H1 (cell line): ENCODE measurements around the gene STIM1. TPM values are rescaled to one million over a fixed set of nuclear protein-coding genes. Genes with fewer than 3 reads are reported as not detected.
"Not testable (repeated sequence)": the region's sequence is repeated elsewhere in the genome, so short reads cannot be mapped to it uniquely, and the experiment has no call there.

Experiments
- CTCF ChIA-PET: fragments of 300-600 bp; sonication (Branson Sonifier 250); formaldehyde crosslinking; loops from one replicate; lab custom pipeline; 2021; ENCODE audit not compliant: partially characterized antibody; lab: Charles Lee
- POLR2A ChIA-PET: fragments of 300-600 bp; sonication (Branson Sonifier 250); formaldehyde crosslinking; loops from one replicate; lab custom pipeline; 2021; ENCODE audit warnings: inconsistent platforms; ENCODE audit not compliant: partially characterized antibody; lab: Charles Lee
- DNase-seq, 2 experiments: peaks; one replicate each; pipeline versions ENCODE4 v3.0.0 to v3.0.0-alpha.2; 2010 to 2022; ENCODE audit warnings: low spot score in 2 of 2, low read depth in 1 of 2, mixed read lengths in 1 of 2
- FAIRE-seq: peaks from 2 replicates; lab custom pipeline; 2011; peaks lifted over from hg19 to GRCh38; lab: Jason Lieb, UNC
- H2AFZ ChIP-seq: 2 replicates; pipeline ENCODE4 v1.8.1; 2012; ENCODE audit warnings: low read length, inconsistent platforms
- H2AK5ac ChIP-seq: 2 replicates; pipeline ENCODE4 v1.6.1; 2013; ENCODE audit warnings: low read depth, low read length
- H2BK120ac ChIP-seq: replicated peaks from 2 replicates; pipeline ENCODE3; 2013; ENCODE audit warnings: low read depth, low read length, inconsistent platforms
- H2BK12ac ChIP-seq: 2 replicates; pipeline ENCODE4 v1.6.1; 2013; ENCODE audit warnings: low read depth, low read length
- H2BK15ac ChIP-seq: 2 replicates; pipeline ENCODE4 v1.6.1; 2013; ENCODE audit warnings: low read length
- H2BK20ac ChIP-seq: 2 replicates; pipeline ENCODE4 v1.6.1; 2013; ENCODE audit warnings: low read length
- H2BK5ac ChIP-seq: 2 replicates; pipeline ENCODE4 v1.6.1; 2013; ENCODE audit warnings: low read depth, low read length
- H3K14ac ChIP-seq: 2 replicates; pipeline ENCODE4 v1.6.1; 2013; ENCODE audit warnings: inconsistent platforms; ENCODE audit not compliant: insufficient read length
- H3K18ac ChIP-seq: 2 replicates; pipeline ENCODE4 v1.6.1; 2013; ENCODE audit warnings: low read length; ENCODE audit errors: extremely low read depth
- H3K23ac ChIP-seq: 2 replicates; pipeline ENCODE4 v1.6.1; 2013; ENCODE audit warnings: inconsistent platforms; ENCODE audit not compliant: insufficient read length
- H3K23me2 ChIP-seq: 2 replicates; pipeline ENCODE4 v1.6.1; 2013; ENCODE audit warnings: low read depth, low read length
- H3K27ac ChIP-seq: 2 replicates; pipeline ENCODE4 v1.6.1; 2011; ENCODE audit warnings: low read depth, low read length, inconsistent platforms
- H3K27me3 ChIP-seq, 4 experiments: replicated peaks in 1 of 4; 1 replicate in 1 of 4; 2 replicates in 3 of 4; pipeline versions ENCODE4 v1.6.1 to v1.8.1; 2011 to 2013; ENCODE audit warnings: low read length in 3 of 4, mild to moderate bottlenecking in 3 of 4, inconsistent platforms in 2 of 4, mixed read lengths in 2 of 4, moderate library complexity in 1 of 4; ENCODE audit not compliant: control insufficient read depth in 3 of 4, insufficient read depth in 3 of 4; ENCODE audit errors: extremely low read depth in 1 of 4
- H3K36me3 ChIP-seq, 4 experiments: 2 replicates each; pipeline versions ENCODE4 v1.6.1 to v1.8.1; 2011 to 2013; ENCODE audit warnings: mild to moderate bottlenecking in 4 of 4, low read length in 3 of 4, moderate library complexity in 2 of 4, control low read depth in 1 of 4, inconsistent platforms in 1 of 4; ENCODE audit not compliant: insufficient read depth in 4 of 4, control insufficient read depth in 2 of 4
- H3K4ac ChIP-seq: replicated peaks from 2 replicates; pipeline ENCODE3; 2013; ENCODE audit warnings: low read length, low read depth, mixed read lengths, inconsistent platforms; ENCODE audit not compliant: insufficient read length
- H3K4me1 ChIP-seq, 4 experiments: replicated peaks in 1 of 4; 1 replicate in 1 of 4; 2 replicates in 3 of 4; pipeline versions ENCODE4 v1.6.1 to v1.8.1; 2011 to 2013; ENCODE audit warnings: low read length in 3 of 4, inconsistent platforms in 2 of 4, mixed read lengths in 1 of 4; ENCODE audit not compliant: insufficient read depth in 4 of 4, control insufficient read depth in 3 of 4
- H3K4me2 ChIP-seq, 2 experiments: 2 replicates each; pipeline versions ENCODE4 v1.6.1 to v1.8.1; 2011 to 2013; ENCODE audit warnings: low read depth in 2 of 2, low read length in 2 of 2, control low read depth in 1 of 2, inconsistent platforms in 1 of 2, mild to moderate bottlenecking in 1 of 2; ENCODE audit not compliant: insufficient read depth in 1 of 2
- H3K4me3 ChIP-seq, 4 experiments: fragments of 200-600, 300-600 bp in 1 of 4; sonication (generic), shearing (Covaris generic), sonication (Bioruptor Twin) in 1 of 4; 2 replicates each; pipeline versions ENCODE4 v1.5.1 to v1.8.1; 2011 to 2016; ENCODE audit warnings: low read length in 4 of 4, low read depth in 3 of 4, control low read depth in 2 of 4, inconsistent platforms in 2 of 4, mild to moderate bottlenecking in 2 of 4, mixed read lengths in 1 of 4, moderate library complexity in 1 of 4; ENCODE audit not compliant: insufficient read depth in 2 of 4; ENCODE audit errors: extremely low read depth in 1 of 4
- H3K56ac ChIP-seq: replicated peaks from 2 replicates; pipeline ENCODE3; 2013; ENCODE audit warnings: low read depth, mild to moderate bottlenecking, mixed read lengths, low read length, inconsistent platforms; ENCODE audit not compliant: insufficient read length
- H3K79me1 ChIP-seq: 2 replicates; pipeline ENCODE4 v1.6.1; 2013; ENCODE audit warnings: low read depth, low read length, control low read depth
- H3K79me2 ChIP-seq, 2 experiments: 2 replicates each; pipeline versions ENCODE4 v1.6.1 to v1.8.1; 2012 to 2013; ENCODE audit warnings: low read length in 2 of 2, mild to moderate bottlenecking in 2 of 2, inconsistent platforms in 1 of 2; ENCODE audit not compliant: insufficient read depth in 2 of 2, control insufficient read depth in 1 of 2
- H3K9ac ChIP-seq, 4 experiments: replicated peaks in 1 of 4; 1 replicate in 1 of 4; 2 replicates in 3 of 4; pipeline versions ENCODE4 v1.6.1 to v1.8.1; 2011 to 2013; ENCODE audit warnings: low read depth in 3 of 4, low read length in 3 of 4, control low read depth in 2 of 4, mild to moderate bottlenecking in 2 of 4, moderate library complexity in 2 of 4, inconsistent platforms in 1 of 4; ENCODE audit errors: extremely low read depth in 1 of 4
- H3K9me3 ChIP-seq, 2 experiments: 2 replicates each; pipeline versions ENCODE4 v1.6.1 to v1.8.1; 2012 to 2013; ENCODE audit warnings: mild to moderate bottlenecking in 2 of 2, moderate library complexity in 2 of 2, control low read depth in 1 of 2, inconsistent platforms in 1 of 2, low read depth in 1 of 2, low read length in 1 of 2, mixed read lengths in 1 of 2; ENCODE audit not compliant: insufficient read depth in 2 of 2
- H4K20me1 ChIP-seq, 2 experiments: replicated peaks in 1 of 2; 2 replicates each; pipeline versions ENCODE3 to v1.8.1; 2011 to 2013; ENCODE audit warnings: inconsistent platforms in 2 of 2, low read length in 2 of 2, mild to moderate bottlenecking in 1 of 2; ENCODE audit not compliant: insufficient read depth in 2 of 2, control insufficient read depth in 1 of 2
- H4K5ac ChIP-seq: 2 replicates; pipeline ENCODE4 v1.6.1; 2013; ENCODE audit warnings: low read length, low read depth, mixed read lengths, inconsistent platforms; ENCODE audit not compliant: insufficient read length
- H4K8ac ChIP-seq: 2 replicates; pipeline ENCODE4 v1.8.0; 2013; ENCODE audit warnings: mild to moderate bottlenecking, moderate library complexity, low read length, inconsistent platforms; ENCODE audit not compliant: insufficient read depth; ENCODE audit errors: extremely low read depth
- H4K91ac ChIP-seq: replicated peaks from 2 replicates; pipeline ENCODE3; 2013; ENCODE audit warnings: low read length, mixed read lengths, inconsistent platforms; ENCODE audit not compliant: insufficient read length
- WGBS, 2 experiments: shearing (Covaris generic) in 1 of 2; methylation state at CpG; one replicate each; pipeline versions ENCODE4 v1.1.6 to v1.1.7; 2013 to 2015; ENCODE audit warnings: low lambda C conversion rate in 2 of 2, mixed read lengths in 2 of 2, inconsistent platforms in 1 of 2, low coverage in 1 of 2, missing lambda C conversion rate in 1 of 2; ENCODE audit not compliant: insufficient replicate concordance in 2 of 2, insufficient coverage in 1 of 2, insufficient read length in 1 of 2; ENCODE audit errors: extremely low coverage in 1 of 2, missing lambda C conversion rate in 1 of 2; 5-methylcytosine and 5-hydroxymethylcytosine counted together
- polyA plus RNA-seq, 7 experiments: library from polyadenylated mRNA; depleted of rRNA in 3 of 7; stranded (reverse) in 5 of 7; unstranded in 2 of 7; fragments of >200 nt in 5 of 7; fragments of 200-250 nt in 2 of 7; gene quantifications; 1 replicate in 5 of 7; 2 replicates in 1 of 7; 4 replicates in 1 of 7; pipeline versions ENCODE4 v1.2.1 to v1.2.3, GENCODE V29; 2011 to 2013; ENCODE audit warnings: missing spikeins in 2 of 7, mixed read lengths in 2 of 7
- total RNA-seq: library from RNA; stranded (reverse); fragmentation: NEBNext Ultra II Directional; extraction: Animal tissue kit (Norgen Biotek cat#: 25700); gene quantifications from 2 replicates; pipeline ENCODE4 v1.2.1, GENCODE V29; 2021

The STIM1 gene
- total and polyA plus RNA-seq, 2 of the 8 experiments (the other 6 are each of a cell fraction or from before 2014, with no cell fraction given), result 11.1 to 12.2 TPM

DNA sequence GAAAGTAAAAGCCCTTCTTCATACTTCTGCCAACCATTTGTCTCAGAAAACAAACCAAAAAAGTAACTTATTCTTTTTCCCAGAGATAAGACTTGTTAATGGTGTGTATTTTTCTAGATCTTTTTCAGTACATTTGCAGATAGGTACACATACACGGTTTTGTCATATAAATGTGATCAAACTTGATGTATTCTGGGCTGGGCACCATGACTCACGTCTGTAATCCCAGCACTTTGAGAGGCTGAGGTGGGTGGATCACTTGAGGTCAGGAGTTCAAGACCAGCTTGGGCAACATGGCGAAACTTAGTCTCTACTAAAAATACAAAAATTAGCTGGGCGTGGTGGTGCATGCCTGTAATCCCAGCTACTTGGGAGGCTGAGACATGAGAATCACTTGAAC lies 274.8 kb downstream of the STIM1 start:
- H2BK12ac ChIP-seq, H4K91ac ChIP-seq, H2AFZ ChIP-seq, H4K5ac ChIP-seq, H3K23me2 ChIP-seq, H4K20me1 ChIP-seq, POLR2A ChIA-PET, H3K4me2 ChIP-seq, H4K8ac ChIP-seq, DNase-seq, H2AK5ac ChIP-seq, H2BK15ac ChIP-seq, H2BK120ac ChIP-seq, H2BK20ac ChIP-seq, H3K27me3 ChIP-seq, H3K79me1 ChIP-seq, H3K23ac ChIP-seq, H3K4ac ChIP-seq, H3K56ac ChIP-seq, H3K27ac ChIP-seq, H3K14ac ChIP-seq, H3K18ac ChIP-seq, H3K9me3 ChIP-seq, H3K4me3 ChIP-seq, FAIRE-seq, H2BK5ac ChIP-seq, H3K9ac ChIP-seq, H3K79me2 ChIP-seq, CTCF ChIA-PET, H3K4me1 ChIP-seq: not testable (repeated sequence)
- 90% methylated on average over 4 of the region's 4 CpGs; no CpG with 5 or more reads in 1 of the 2 experiments for WGBS, 2 experiments
- H3K36me3 ChIP-seq, result peaks cover 11 to 69% (median 38%) of the 10 kb centered on the region in 4 experiments; a peak in 7 of 8 replicates
